GM18498 (cell line): ENCODE data around the gene HDAC1.
A peak's percentile ranks its signal among the peaks of the same experiment; 100 is the strongest.
"Not testable (repeated sequence)": the region's sequence is repeated elsewhere in the genome, so short reads cannot be mapped to it uniquely, and the experiment has no call there.

Experiments used
- ATAC-seq: cut with Tn5 transposase; IDR thresholded peaks from one replicate; pipeline ENCODE4 v1.9.1; 2021; ENCODE audit warnings: mild to moderate bottlenecking, moderate library complexity; ENCODE audit not compliant: unreplicated experiment

Gene HDAC1

GRCh38 chr1:32273391-32274208 is 18.3 kb upstream of the HDAC1 start:
- no peak for ATAC-seq

- no peak for ATAC-seq
Observed at GRCh38 chr1:32274646-32275340, 17.1 kb upstream of the HDAC1 start.

GRCh38 chr1:32275424-32275823 is 16.5 kb upstream of the HDAC1 start:
- ATAC-seq = no peak

GRCh38 chr1:32276032-32276782 is 15.7 kb upstream of the HDAC1 start:
- no peak for ATAC-seq

GRCh38 chr1:32284777-32285176 is 7.1 kb upstream of the HDAC1 start:
- not testable (repeated sequence) for ATAC-seq

GRCh38 chr1:32285658-32286057 is 6.2 kb upstream of the HDAC1 start:
- no peak for ATAC-seq

- no peak for ATAC-seq
Observed at GRCh38 chr1:32286763-32287162, 5.1 kb upstream of the HDAC1 start.

- no peak for ATAC-seq
Observed at GRCh38 chr1:32289256-32289655, 2.6 kb upstream of the HDAC1 start.

- no peak for ATAC-seq
Observed at GRCh38 chr1:32291145-32291707, 657 bp upstream of the HDAC1 start.

GRCh38 chr1:32298211-32298610 is 6.3 kb downstream of the HDAC1 start:
- not testable (repeated sequence) for ATAC-seq

GRCh38 chr1:32299327-32299726 is 7.4 kb downstream of the HDAC1 start:
- no peak for ATAC-seq

GRCh38 chr1:32303358-32303757 is 11.5 kb downstream of the HDAC1 start:
- no peak for ATAC-seq

GRCh38 chr1:32303997-32304622 is 12.2 kb downstream of the HDAC1 start:
- no peak for ATAC-seq

- ATAC-seq = no peak
Observed at GRCh38 chr1:32305310-32305709, 13.4 kb downstream of the HDAC1 start.

- no peak for ATAC-seq
Observed at GRCh38 chr1:32307324-32307723, 15.4 kb downstream of the HDAC1 start.

GRCh38 chr1:32309960-32310359 is 18.1 kb downstream of the HDAC1 start:
- no peak for ATAC-seq

- ATAC-seq = no peak
Observed at GRCh38 chr1:32311709-32312393, 20.0 kb downstream of the HDAC1 start.

- peak; percentile 9 for ATAC-seq
Observed at GRCh38 chr1:32316903-32317277, 25.0 kb downstream of the HDAC1 start.

GRCh38 chr1:32318127-32318869 is 26.4 kb downstream of the HDAC1 start:
- ATAC-seq = no peak
